ENCODE measurements around the gene ANKRD37.

DNA sequence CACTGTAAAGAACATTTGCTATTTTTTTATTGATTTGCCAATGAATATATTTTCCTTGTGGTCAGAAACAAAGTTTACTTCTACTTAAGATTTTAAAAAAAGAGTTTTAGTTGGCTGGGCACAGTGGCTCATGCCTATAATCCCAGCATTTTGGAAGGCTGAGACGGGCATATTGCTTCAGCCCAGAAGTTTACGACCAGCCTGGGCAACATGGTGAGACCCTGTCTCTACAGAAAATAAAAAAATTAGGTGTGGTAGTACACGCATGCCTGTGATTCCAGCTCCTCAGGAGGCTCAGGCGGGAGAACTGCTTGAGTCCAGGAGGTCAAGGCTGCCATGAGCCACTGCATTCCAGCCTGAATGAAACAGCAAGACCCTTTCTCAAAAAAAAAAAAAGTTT, 37.7 kb upstream of the ANKRD37 start:
- TF ChIP-seq, protein P1, sequence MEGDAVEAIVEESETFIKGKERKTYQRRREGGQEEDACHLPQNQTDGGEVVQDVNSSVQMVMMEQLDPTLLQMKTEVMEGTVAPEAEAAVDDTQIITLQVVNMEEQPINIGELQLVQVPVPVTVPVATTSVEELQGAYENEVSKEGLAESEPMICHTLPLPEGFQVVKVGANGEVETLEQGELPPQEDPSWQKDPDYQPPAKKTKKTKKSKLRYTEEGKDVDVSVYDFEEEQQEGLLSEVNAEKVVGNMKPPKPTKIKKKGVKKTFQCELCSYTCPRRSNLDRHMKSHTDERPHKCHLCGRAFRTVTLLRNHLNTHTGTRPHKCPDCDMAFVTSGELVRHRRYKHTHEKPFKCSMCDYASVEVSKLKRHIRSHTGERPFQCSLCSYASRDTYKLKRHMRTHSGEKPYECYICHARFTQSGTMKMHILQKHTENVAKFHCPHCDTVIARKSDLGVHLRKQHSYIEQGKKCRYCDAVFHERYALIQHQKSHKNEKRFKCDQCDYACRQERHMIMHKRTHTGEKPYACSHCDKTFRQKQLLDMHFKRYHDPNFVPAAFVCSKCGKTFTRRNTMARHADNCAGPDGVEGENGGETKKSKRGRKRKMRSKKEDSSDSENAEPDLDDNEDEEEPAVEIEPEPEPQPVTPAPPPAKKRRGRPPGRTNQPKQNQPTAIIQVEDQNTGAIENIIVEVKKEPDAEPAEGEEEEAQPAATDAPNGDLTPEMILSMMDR (IDR thresholded peaks at IDR 0.05; ENCODE audit: borderline replicate concordance, extremely low read depth, low read length, poor library complexity, severe bottlenecking) = no peak
- no peak for TF ChIP-seq EZH2 (IDR thresholded peaks at IDR 0.05; ENCODE audit: borderline replicate concordance, low read depth, low read length, severe bottlenecking)

All from DND-41 (cell line).